H1 (cell line): ENCODE measurements around the gene MLH3. TPM values are rescaled to one million over a fixed set of nuclear protein-coding genes. Genes with fewer than 3 reads are reported as not detected.

Experiments used
- CTCF ChIA-PET: fragments of 300-600 bp; sonication (Branson Sonifier 250); formaldehyde crosslinking; loops from one replicate; lab custom pipeline; 2021; ENCODE audit not compliant: partially characterized antibody; lab: Charles Lee
- POLR2A ChIA-PET: fragments of 300-600 bp; sonication (Branson Sonifier 250); formaldehyde crosslinking; loops from one replicate; lab custom pipeline; 2021; ENCODE audit warnings: inconsistent platforms; ENCODE audit not compliant: partially characterized antibody; lab: Charles Lee
- DNase-seq, 2 experiments: peaks; one replicate each; pipeline versions ENCODE4 v3.0.0 to v3.0.0-alpha.2; 2010 to 2022; ENCODE audit warnings: low spot score in 2 of 2, low read depth in 1 of 2, mixed read lengths in 1 of 2
- FAIRE-seq: peaks from 2 replicates; lab custom pipeline; 2011; peaks lifted over from hg19 to GRCh38; lab: Jason Lieb, UNC
- H2AFZ ChIP-seq: 2 replicates; pipeline ENCODE4 v1.8.1; 2012; ENCODE audit warnings: low read length, inconsistent platforms
- H2AK5ac ChIP-seq: 2 replicates; pipeline ENCODE4 v1.6.1; 2013; ENCODE audit warnings: low read depth, low read length
- H2BK120ac ChIP-seq: replicated peaks from 2 replicates; pipeline ENCODE3; 2013; ENCODE audit warnings: low read depth, low read length, inconsistent platforms
- H2BK12ac ChIP-seq: 2 replicates; pipeline ENCODE4 v1.6.1; 2013; ENCODE audit warnings: low read depth, low read length
- H2BK15ac ChIP-seq: 2 replicates; pipeline ENCODE4 v1.6.1; 2013; ENCODE audit warnings: low read length
- H2BK20ac ChIP-seq: 2 replicates; pipeline ENCODE4 v1.6.1; 2013; ENCODE audit warnings: low read length
- H2BK5ac ChIP-seq: 2 replicates; pipeline ENCODE4 v1.6.1; 2013; ENCODE audit warnings: low read depth, low read length
- H3K14ac ChIP-seq: 2 replicates; pipeline ENCODE4 v1.6.1; 2013; ENCODE audit warnings: inconsistent platforms; ENCODE audit not compliant: insufficient read length
- H3K18ac ChIP-seq: 2 replicates; pipeline ENCODE4 v1.6.1; 2013; ENCODE audit warnings: low read length; ENCODE audit errors: extremely low read depth
- H3K23ac ChIP-seq: 2 replicates; pipeline ENCODE4 v1.6.1; 2013; ENCODE audit warnings: inconsistent platforms; ENCODE audit not compliant: insufficient read length
- H3K23me2 ChIP-seq: 2 replicates; pipeline ENCODE4 v1.6.1; 2013; ENCODE audit warnings: low read depth, low read length
- H3K27ac ChIP-seq: 2 replicates; pipeline ENCODE4 v1.6.1; 2011; ENCODE audit warnings: low read depth, low read length, inconsistent platforms
- H3K27me3 ChIP-seq, 4 experiments: replicated peaks in 1 of 4; 1 replicate in 1 of 4; 2 replicates in 3 of 4; pipeline versions ENCODE4 v1.6.1 to v1.8.1; 2011 to 2013; ENCODE audit warnings: low read length in 3 of 4, mild to moderate bottlenecking in 3 of 4, inconsistent platforms in 2 of 4, mixed read lengths in 2 of 4, moderate library complexity in 1 of 4; ENCODE audit not compliant: control insufficient read depth in 3 of 4, insufficient read depth in 3 of 4; ENCODE audit errors: extremely low read depth in 1 of 4
- H3K36me3 ChIP-seq, 4 experiments: 2 replicates each; pipeline versions ENCODE4 v1.6.1 to v1.8.1; 2011 to 2013; ENCODE audit warnings: mild to moderate bottlenecking in 4 of 4, low read length in 3 of 4, moderate library complexity in 2 of 4, control low read depth in 1 of 4, inconsistent platforms in 1 of 4; ENCODE audit not compliant: insufficient read depth in 4 of 4, control insufficient read depth in 2 of 4
- H3K4ac ChIP-seq: replicated peaks from 2 replicates; pipeline ENCODE3; 2013; ENCODE audit warnings: low read length, low read depth, mixed read lengths, inconsistent platforms; ENCODE audit not compliant: insufficient read length
- H3K4me1 ChIP-seq, 4 experiments: replicated peaks in 1 of 4; 1 replicate in 1 of 4; 2 replicates in 3 of 4; pipeline versions ENCODE4 v1.6.1 to v1.8.1; 2011 to 2013; ENCODE audit warnings: low read length in 3 of 4, inconsistent platforms in 2 of 4, mixed read lengths in 1 of 4; ENCODE audit not compliant: insufficient read depth in 4 of 4, control insufficient read depth in 3 of 4
- H3K4me2 ChIP-seq, 2 experiments: 2 replicates each; pipeline versions ENCODE4 v1.6.1 to v1.8.1; 2011 to 2013; ENCODE audit warnings: low read depth in 2 of 2, low read length in 2 of 2, control low read depth in 1 of 2, inconsistent platforms in 1 of 2, mild to moderate bottlenecking in 1 of 2; ENCODE audit not compliant: insufficient read depth in 1 of 2
- H3K4me3 ChIP-seq, 4 experiments: fragments of 200-600, 300-600 bp in 1 of 4; sonication (generic), shearing (Covaris generic), sonication (Bioruptor Twin) in 1 of 4; 2 replicates each; pipeline versions ENCODE4 v1.5.1 to v1.8.1; 2011 to 2016; ENCODE audit warnings: low read length in 4 of 4, low read depth in 3 of 4, control low read depth in 2 of 4, inconsistent platforms in 2 of 4, mild to moderate bottlenecking in 2 of 4, mixed read lengths in 1 of 4, moderate library complexity in 1 of 4; ENCODE audit not compliant: insufficient read depth in 2 of 4; ENCODE audit errors: extremely low read depth in 1 of 4
- H3K56ac ChIP-seq: replicated peaks from 2 replicates; pipeline ENCODE3; 2013; ENCODE audit warnings: low read depth, mild to moderate bottlenecking, mixed read lengths, low read length, inconsistent platforms; ENCODE audit not compliant: insufficient read length
- H3K79me1 ChIP-seq: 2 replicates; pipeline ENCODE4 v1.6.1; 2013; ENCODE audit warnings: low read depth, low read length, control low read depth
- H3K79me2 ChIP-seq, 2 experiments: 2 replicates each; pipeline versions ENCODE4 v1.6.1 to v1.8.1; 2012 to 2013; ENCODE audit warnings: low read length in 2 of 2, mild to moderate bottlenecking in 2 of 2, inconsistent platforms in 1 of 2; ENCODE audit not compliant: insufficient read depth in 2 of 2, control insufficient read depth in 1 of 2
- H3K9ac ChIP-seq, 4 experiments: replicated peaks in 1 of 4; 1 replicate in 1 of 4; 2 replicates in 3 of 4; pipeline versions ENCODE4 v1.6.1 to v1.8.1; 2011 to 2013; ENCODE audit warnings: low read depth in 3 of 4, low read length in 3 of 4, control low read depth in 2 of 4, mild to moderate bottlenecking in 2 of 4, moderate library complexity in 2 of 4, inconsistent platforms in 1 of 4; ENCODE audit errors: extremely low read depth in 1 of 4
- H3K9me3 ChIP-seq, 2 experiments: 2 replicates each; pipeline versions ENCODE4 v1.6.1 to v1.8.1; 2012 to 2013; ENCODE audit warnings: mild to moderate bottlenecking in 2 of 2, moderate library complexity in 2 of 2, control low read depth in 1 of 2, inconsistent platforms in 1 of 2, low read depth in 1 of 2, low read length in 1 of 2, mixed read lengths in 1 of 2; ENCODE audit not compliant: insufficient read depth in 2 of 2
- H4K20me1 ChIP-seq, 2 experiments: replicated peaks in 1 of 2; 2 replicates each; pipeline versions ENCODE3 to v1.8.1; 2011 to 2013; ENCODE audit warnings: inconsistent platforms in 2 of 2, low read length in 2 of 2, mild to moderate bottlenecking in 1 of 2; ENCODE audit not compliant: insufficient read depth in 2 of 2, control insufficient read depth in 1 of 2
- H4K5ac ChIP-seq: 2 replicates; pipeline ENCODE4 v1.6.1; 2013; ENCODE audit warnings: low read length, low read depth, mixed read lengths, inconsistent platforms; ENCODE audit not compliant: insufficient read length
- H4K8ac ChIP-seq: 2 replicates; pipeline ENCODE4 v1.8.0; 2013; ENCODE audit warnings: mild to moderate bottlenecking, moderate library complexity, low read length, inconsistent platforms; ENCODE audit not compliant: insufficient read depth; ENCODE audit errors: extremely low read depth
- H4K91ac ChIP-seq: replicated peaks from 2 replicates; pipeline ENCODE3; 2013; ENCODE audit warnings: low read length, mixed read lengths, inconsistent platforms; ENCODE audit not compliant: insufficient read length
- GABPA ChIP-seq: IDR thresholded peaks from 2 replicates; pipeline ENCODE4 v1.6.1; 2011; ENCODE audit warnings: mild to moderate bottlenecking, low read length, moderate library complexity, borderline replicate concordance; ENCODE audit not compliant: insufficient read depth
- HDAC2 ChIP-seq, 2 experiments: fragments of 300-600 bp in 1 of 2; sonication (generic) in 1 of 2; IDR thresholded peaks; 2 replicates each; pipeline ENCODE4 v1.6.1; 2011 to 2012; ENCODE audit warnings: low read depth in 2 of 2, low read length in 2 of 2, mild to moderate bottlenecking in 2 of 2, moderate library complexity in 2 of 2, borderline replicate concordance in 1 of 2, inconsistent platforms in 1 of 2
- JUN ChIP-seq: IDR thresholded peaks from 2 replicates; pipeline ENCODE4 v1.6.1; 2011; ENCODE audit warnings: low read depth, mild to moderate bottlenecking, improper control_type of control experiment, low read length
- MAFK ChIP-seq: IDR thresholded peaks from 2 replicates; pipeline ENCODE4 v1.6.1; 2012; ENCODE audit warnings: low read depth, mild to moderate bottlenecking, improper control_type of control experiment, low read length
- PHF8 ChIP-seq: fragments of 200-600 bp; sonication (generic); conservative IDR thresholded peaks from 2 replicates; pipeline ENCODE4 v1.7.1; 2012; ENCODE audit warnings: low read depth, mild to moderate bottlenecking, inconsistent platforms, low read length, moderate library complexity
- SIN3A ChIP-seq, 2 experiments: IDR thresholded peaks in 1 of 2; conservative IDR thresholded peaks in 1 of 2; 2 replicates each; pipeline ENCODE4 v1.6.1; 2011 to 2012; ENCODE audit warnings: low read length in 2 of 2, improper control_type of control experiment in 1 of 2, low read depth in 1 of 2, mild to moderate bottlenecking in 1 of 2
- SRF ChIP-seq: IDR thresholded peaks from 2 replicates; pipeline ENCODE4 v1.6.1; 2011; ENCODE audit warnings: mild to moderate bottlenecking, low read depth, low read length, moderate library complexity
- TAF7 ChIP-seq: optimal IDR thresholded peaks from 2 replicates; pipeline ENCODE3; 2011; ENCODE audit warnings: low read depth, mild to moderate bottlenecking, inconsistent platforms, low read length, moderate library complexity, borderline replicate concordance
- TEAD4 ChIP-seq: IDR thresholded peaks from 2 replicates; pipeline ENCODE4 v1.6.1; 2012; ENCODE audit warnings: low read depth, low read length, inconsistent platforms, mixed read lengths
- WGBS, 2 experiments: shearing (Covaris generic) in 1 of 2; methylation state at CpG; one replicate each; pipeline versions ENCODE4 v1.1.6 to v1.1.7; 2013 to 2015; ENCODE audit warnings: low lambda C conversion rate in 2 of 2, mixed read lengths in 2 of 2, inconsistent platforms in 1 of 2, low coverage in 1 of 2, missing lambda C conversion rate in 1 of 2; ENCODE audit not compliant: insufficient replicate concordance in 2 of 2, insufficient coverage in 1 of 2, insufficient read length in 1 of 2; ENCODE audit errors: extremely low coverage in 1 of 2, missing lambda C conversion rate in 1 of 2; 5-methylcytosine and 5-hydroxymethylcytosine counted together
- polyA plus RNA-seq, 7 experiments: library from polyadenylated mRNA; depleted of rRNA in 3 of 7; stranded (reverse) in 5 of 7; unstranded in 2 of 7; fragments of >200 nt in 5 of 7; fragments of 200-250 nt in 2 of 7; gene quantifications; 1 replicate in 5 of 7; 2 replicates in 1 of 7; 4 replicates in 1 of 7; pipeline versions ENCODE4 v1.2.1 to v1.2.3, GENCODE V29; 2011 to 2013; ENCODE audit warnings: missing spikeins in 2 of 7, mixed read lengths in 2 of 7
- total RNA-seq: library from RNA; stranded (reverse); fragmentation: NEBNext Ultra II Directional; extraction: Animal tissue kit (Norgen Biotek cat#: 25700); gene quantifications from 2 replicates; pipeline ENCODE4 v1.2.1, GENCODE V29; 2021
- TF ChIP-seq, protein P1 (sequence below): IDR thresholded peaks from 2 replicates; pipeline ENCODE4 v1.6.1; 2011; ENCODE audit warnings: low read length, improper control_type of control experiment

Gene MLH3
- total and polyA plus RNA-seq, 2 of the 8 experiments (the other 6 are each of a cell fraction or from before 2014, with no cell fraction given): 9.3 to 20.1 TPM

DNA sequence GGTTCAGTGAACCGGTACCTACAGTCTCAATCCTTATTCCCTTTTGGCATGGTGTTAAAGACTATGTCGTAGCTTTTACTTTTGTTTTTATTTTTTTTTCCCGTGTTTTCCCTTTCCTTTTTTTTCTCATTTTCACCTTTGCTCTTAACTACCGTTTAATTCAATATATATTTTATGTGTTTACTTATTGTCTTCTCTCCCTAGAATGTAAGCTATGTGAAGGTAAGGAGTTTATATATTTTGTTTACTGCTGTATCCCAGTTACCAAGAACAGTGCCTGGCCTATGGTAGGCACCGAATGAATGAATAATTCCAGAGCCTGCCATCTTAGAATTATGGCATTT, 261 bp upstream of the MLH3 start:
- Histone ChIP-seq H3K9ac (peak overlapping the region in 1 of 4 experiments; percentile 75; a peak in 2 of 7 replicates), H3K14ac (no peak overlapping the region), H2BK5ac (no peak overlapping the region), H3K23me2 (no peaks in the 10 kb centered on the region; the same call in 1 of the 2 replicates), H3K4me3 (peak overlapping the region; percentile 54 to 61 (median 58); a peak in 5 of 8 replicates), H2AFZ (no peak overlapping the region), H3K27me3 (no peaks in the 10 kb centered on the region), H3K56ac (no peak overlapping the region), H2BK20ac (no peak overlapping the region), H4K8ac (no peak overlapping the region; the same call in 1 of the 2 replicates), H3K79me2 (no peaks in the 10 kb centered on the region), H3K36me3 (no peaks in the 10 kb centered on the region), H2AK5ac (no peak overlapping the region), H3K79me1 (no peaks in the 10 kb centered on the region), H4K5ac (no peak overlapping the region), H2BK120ac (no peak overlapping the region), H4K20me1 (no peaks in the 10 kb centered on the region), H3K18ac (no peak overlapping the region), H3K4me2 (peak overlapping the region; percentile 60 to 86; a peak in 3 of 4 replicates), H2BK12ac (no peak overlapping the region), H2BK15ac (no peak overlapping the region), H3K4me1 (peaks cover 0 to 4% (median 0%) of the 10 kb centered on the region in 4 experiments; a peak in 3 of 7 replicates), H3K4ac (no peak overlapping the region), H3K23ac (no peak overlapping the region), H4K91ac (no peak overlapping the region), H3K9me3 (no peaks in the 10 kb centered on the region), H3K27ac (no peak overlapping the region)
- no peak for DNase-seq
- ChIA-PET POLR2A (interaction anchor here (0.7 to 3.0 kb wide), 8 partner anchors 10 to 404 kb away, joined by 3 to 15 read pairs (median 3); partner anchors contain the start of genes ACYP1 and ZC2HC1C), CTCF (interaction anchor here (2.8 kb wide), 1 partner anchor 37 kb away, joined by 12 read pairs; no protein-coding TSS in a partner anchor)
- TF ChIP-seq HDAC2 (IDR thresholded peaks at IDR 0.05; ENCODE audit: borderline replicate concordance in 1 of 2, low read depth in 2 of 2, low read length in 2 of 2) (no peak), MAFK (no peak), SRF (no peak), TEAD4 (no peak), TAF7 (no peak), SIN3A (conservative IDR thresholded peaks at IDR 0.05 in 1 of 2, IDR thresholded peaks at IDR 0.05 in 1 of 2; ENCODE audit: low read depth in 1 of 2, low read length in 2 of 2) (no peak), PHF8 (no peak), GABPA (no peak), JUN (no peak)
- TF ChIP-seq, protein P1, sequence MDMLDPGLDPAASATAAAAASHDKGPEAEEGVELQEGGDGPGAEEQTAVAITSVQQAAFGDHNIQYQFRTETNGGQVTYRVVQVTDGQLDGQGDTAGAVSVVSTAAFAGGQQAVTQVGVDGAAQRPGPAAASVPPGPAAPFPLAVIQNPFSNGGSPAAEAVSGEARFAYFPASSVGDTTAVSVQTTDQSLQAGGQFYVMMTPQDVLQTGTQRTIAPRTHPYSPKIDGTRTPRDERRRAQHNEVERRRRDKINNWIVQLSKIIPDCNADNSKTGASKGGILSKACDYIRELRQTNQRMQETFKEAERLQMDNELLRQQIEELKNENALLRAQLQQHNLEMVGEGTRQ: no peak
- no peak for FAIRE-seq
- 26% methylated on average over 5 of the region's 5 CpGs; no CpG with 5 or more reads in 1 of the 2 experiments for WGBS, 2 experiments
